K562 (cell line): Measurements from ENCODE around the gene NCAM2. TPM values are rescaled to one million over a fixed set of nuclear protein-coding genes. Genes with fewer than 3 reads are reported as not detected.

ENCODE experiments used
- ATAC-seq: fragments of 200-7000 bp; cut with Tn5 transposase; 3 replicates; pipeline ENCODE4 v1.9.1; 2020; ENCODE audit warnings: moderate library complexity
- BruUV-seq: library from RNA; stranded (reverse); fragments of 400-500 nt; replicated peaks from 2 replicates; lab custom pipeline; 2021; lab: Mats Ljungman, UMichigan
- CTCF ChIA-PET: fragments of 300-600 bp; formaldehyde crosslinking; extraction: SDS; loops from one replicate; lab custom pipeline; 2021; ENCODE audit warnings: low intra/inter-chr PET ratio; lab: Yijun Ruan, JAX
- POLR2A ChIA-PET: fragments of 300-600, 350-650 bp; sonication (Branson Sonifier 250); formaldehyde crosslinking; extraction: SDS; loops from one replicate; lab custom pipeline; 2021; ENCODE audit warnings: antibody characterized with exemption, inconsistent platforms; lab: Yijun Ruan, JAX
- DNase-seq, 4 experiments: peaks; one replicate each; pipeline versions ENCODE4 v3.0.0 to v3.0.0-alpha.2; 2011 to 2018; ENCODE audit warnings: low spot score in 3 of 4, mixed read lengths in 3 of 4; ENCODE audit errors: extremely low read depth in 1 of 4
- FAIRE-seq: peaks from 2 replicates; lab custom pipeline; 2011; peaks lifted over from hg19 to GRCh38; lab: Jason Lieb, UNC
- H2AFZ ChIP-seq: 2 replicates; pipeline ENCODE4 v1.6.0; 2011; ENCODE audit warnings: low read depth, low read length, control low read depth, inconsistent platforms
- H3K27ac ChIP-seq: fragments of 200-600 bp; 3 replicates; pipeline ENCODE4 v1.8.0; 2011; ENCODE audit warnings: low read depth, mild to moderate bottlenecking, control low read depth, inconsistent platforms, low read length, moderate library complexity, mixed read lengths; ENCODE audit errors: extremely low read depth
- H3K27me3 ChIP-seq, 2 experiments: fragments of 300-600 bp in 1 of 2; 2 replicates in 1 of 2; 3 replicates in 1 of 2; pipeline versions ENCODE4 v1.6.0 to v1.8.0; 2011; ENCODE audit warnings: inconsistent platforms in 2 of 2, low read length in 2 of 2, mild to moderate bottlenecking in 1 of 2, mixed read lengths in 1 of 2, moderate library complexity in 1 of 2; ENCODE audit not compliant: control insufficient read depth in 2 of 2, insufficient read depth in 2 of 2
- H3K36me3 ChIP-seq: fragments of 300-600 bp; 3 replicates; pipeline ENCODE4 v1.8.0; 2011; ENCODE audit warnings: mild to moderate bottlenecking, low read length, inconsistent platforms; ENCODE audit not compliant: control insufficient read depth, insufficient read depth
- H3K4me1 ChIP-seq, 2 experiments: fragments of 200-600 bp in 1 of 2; replicated peaks in 1 of 2; 2 replicates in 1 of 2; 3 replicates in 1 of 2; pipeline versions ENCODE4 v1.5.1 to v1.8.0; 2011; ENCODE audit warnings: inconsistent platforms in 2 of 2, low read length in 2 of 2, mild to moderate bottlenecking in 1 of 2, mixed read lengths in 1 of 2, moderate library complexity in 1 of 2; ENCODE audit not compliant: control insufficient read depth in 2 of 2, insufficient read depth in 2 of 2
- H3K4me2 ChIP-seq: 2 replicates; pipeline ENCODE4 v1.6.1; 2011; ENCODE audit warnings: low read length, control low read depth, inconsistent platforms, mixed read lengths; ENCODE audit not compliant: insufficient read depth
- H3K4me3 ChIP-seq: fragments of 200-600 bp; sonication (generic), shearing (Covaris generic); 2 replicates; pipeline ENCODE4 v1.5.1; 2016; ENCODE audit warnings: control low read depth, inconsistent platforms
- H3K79me2 ChIP-seq: fragments of 200-600 bp; 3 replicates; pipeline ENCODE4 v1.8.0; 2011; ENCODE audit warnings: low read length, inconsistent platforms; ENCODE audit not compliant: control insufficient read depth, insufficient read depth
- H3K9ac ChIP-seq, 2 experiments: 2 replicates each; pipeline versions ENCODE4 v1.6.0 to v1.6.1; 2011; ENCODE audit warnings: low read depth in 2 of 2, low read length in 2 of 2, control low read depth in 1 of 2, inconsistent platforms in 1 of 2, mild to moderate bottlenecking in 1 of 2, mixed read lengths in 1 of 2; ENCODE audit not compliant: insufficient read depth in 1 of 2
- H3K9me1 ChIP-seq: one replicate; pipeline ENCODE4 v1.6.0; 2011; ENCODE audit warnings: inconsistent platforms, mild to moderate bottlenecking, low read length, moderate library complexity; ENCODE audit not compliant: control insufficient read depth, insufficient read depth
- H3K9me3 ChIP-seq: replicated peaks from 2 replicates; pipeline ENCODE4 v1.5.1; 2011; ENCODE audit warnings: low read depth, low read length, inconsistent platforms; ENCODE audit not compliant: control insufficient read depth, insufficient read depth
- H4K20me1 ChIP-seq: replicated peaks from 2 replicates; pipeline ENCODE4 v1.6.1; 2011; ENCODE audit warnings: low read length, inconsistent platforms, mixed read lengths; ENCODE audit not compliant: control insufficient read depth, insufficient read depth
- NEUROD1 ChIP-seq: fragments of 150-350 bp; IDR thresholded peaks from 2 replicates; pipeline ENCODE4 v1.6.1; 2014; ENCODE audit warnings: borderline replicate concordance, low read length, low read depth; ENCODE audit not compliant: partially characterized antibody
- PCBP1 ChIP-seq: fragments of 200-400 bp; formaldehyde crosslinking; IDR thresholded peaks from 2 replicates; pipeline ENCODE4 v1.6.1; 2018; ENCODE audit warnings: mild to moderate bottlenecking, low read depth, low read length; ENCODE audit not compliant: poor library complexity, severe bottlenecking
- WGBS: fragments of 100-300 bp; shearing (Covaris generic); methylation state at CpG from one replicate; pipeline ENCODE4 v1.1.6; 2016; ENCODE audit warnings: low coverage, mixed read lengths; ENCODE audit not compliant: insufficient coverage; ENCODE audit errors: missing lambda C conversion rate; 5-methylcytosine and 5-hydroxymethylcytosine counted together
- in situ Hi-C: fragments of 300-500 bp; cut with MboI; formaldehyde crosslinking; loops from 4 replicates; pipeline ENCODE4 v1.15.0; 2018; ENCODE audit warnings: inconsistent platforms, mixed read lengths
- intact Hi-C: fragments of 100-400 bp; cut with micrococcal nuclease; formaldehyde crosslinking; loops from 2 replicates; pipeline ENCODE4 v1.14.2; 2022
- polyA plus RNA-seq, 8 experiments: library from polyadenylated mRNA; depleted of rRNA in 4 of 8; stranded (reverse) in 5 of 8; unstranded in 3 of 8; fragments of >200 nt; fragmentation: Nextera tagmentation in 2 of 8; fragmentation: Illumina TruSeq in 1 of 8; extraction: Ambion mirVana in 2 of 8; extraction: Trizol in 1 of 8; gene quantifications; 2 replicates each; pipeline versions ENCODE4 v1.2.1 to v1.2.3, GENCODE V29; 2011 to 2014; ENCODE audit warnings: inconsistent platforms in 1 of 8, missing spikeins in 1 of 8
- total RNA-seq, 7 experiments: library from RNA; depleted of rRNA in 6 of 7; stranded (reverse); fragments of >200 nt in 6 of 7; fragmentation: Illumina TruSeq in 2 of 7; extraction: Trizol in 2 of 7; gene quantifications; 2 replicates each; pipeline versions ENCODE4 v1.2.1 to v1.2.3, GENCODE V29; 2011 to 2021; ENCODE audit warnings: low replicate concordance in 1 of 7
- TF ChIP-seq, protein P1 (sequence below): fragments of 450-650 bp; formaldehyde crosslinking; IDR thresholded peaks from 2 replicates; pipeline ENCODE4 v1.4.0; 2022; ENCODE audit warnings: mild to moderate bottlenecking, moderate library complexity
- TF ChIP-seq, protein P2 (sequence below), 2 experiments: fragments of 450-650 bp; conservative IDR thresholded peaks; 2 replicates each; pipeline ENCODE4 v1.6.1; 2017; ENCODE audit warnings: mild to moderate bottlenecking in 2 of 2, moderate library complexity in 2 of 2

The NCAM2 gene
- total and polyA plus RNA-seq, 9 of the 15 experiments (the other 6 are each of a cell fraction or from before 2014, with no cell fraction given), result 14.0 to 58.2 (median 27.8) TPM

- intact Hi-C loops, result loop anchor here (5.0 kb wide), 2 partner anchors 370 to 685 kb away; no protein-coding TSS in a partner anchor
Measured at GRCh38 chr21:21002153-21002552, 3.9 kb downstream of the NCAM2 start.

More at GRCh38 chr21:21002153-21002552, 3.9 kb downstream of the NCAM2 start:
- H3K4me2 ChIP-seq, result no peak overlapping the region
- DNase-seq (no peak), FAIRE-seq (no peak), ATAC-seq (no peak)
- peaks cover 0 to 12% of the 10 kb centered on the region in 2 experiments; a peak in 3 of 5 replicates for H3K4me1 ChIP-seq
- H3K9me1 ChIP-seq, result no peaks in the 10 kb centered on the region
- no peak overlapping the region for H3K9ac ChIP-seq
- no peaks in the 10 kb centered on the region for H4K20me1 ChIP-seq
- no peak overlapping the region for H2AFZ ChIP-seq
- H3K36me3 ChIP-seq, result no peaks in the 10 kb centered on the region
- H3K27me3 ChIP-seq, result peaks cover 0 to 6% of the 10 kb centered on the region in 2 experiments; a peak in 1 of 5 replicates
- ChIA-PET POLR2A (no interaction called here), CTCF (no interaction called here)
- no peaks in the 10 kb centered on the region for H3K79me2 ChIP-seq
- no peak overlapping the region for H3K4me3 ChIP-seq
- WGBS, result 3% methylated on average over 4 of the region's 4 CpGs
- in situ Hi-C loops, result loop anchor here (10.0 to 25.0 kb wide), 4 partner anchors 103 to 1785 kb away; no protein-coding TSS in a partner anchor
- H3K27ac ChIP-seq, result no peak overlapping the region
- TF ChIP-seq, protein P1, sequence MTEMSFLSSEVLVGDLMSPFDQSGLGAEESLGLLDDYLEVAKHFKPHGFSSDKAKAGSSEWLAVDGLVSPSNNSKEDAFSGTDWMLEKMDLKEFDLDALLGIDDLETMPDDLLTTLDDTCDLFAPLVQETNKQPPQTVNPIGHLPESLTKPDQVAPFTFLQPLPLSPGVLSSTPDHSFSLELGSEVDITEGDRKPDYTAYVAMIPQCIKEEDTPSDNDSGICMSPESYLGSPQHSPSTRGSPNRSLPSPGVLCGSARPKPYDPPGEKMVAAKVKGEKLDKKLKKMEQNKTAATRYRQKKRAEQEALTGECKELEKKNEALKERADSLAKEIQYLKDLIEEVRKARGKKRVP (CRISPR knock-in tag), result no peak
- no peak for TF ChIP-seq NEUROD1
- TF ChIP-seq PCBP1, result no peak
- TF ChIP-seq, protein P2, sequence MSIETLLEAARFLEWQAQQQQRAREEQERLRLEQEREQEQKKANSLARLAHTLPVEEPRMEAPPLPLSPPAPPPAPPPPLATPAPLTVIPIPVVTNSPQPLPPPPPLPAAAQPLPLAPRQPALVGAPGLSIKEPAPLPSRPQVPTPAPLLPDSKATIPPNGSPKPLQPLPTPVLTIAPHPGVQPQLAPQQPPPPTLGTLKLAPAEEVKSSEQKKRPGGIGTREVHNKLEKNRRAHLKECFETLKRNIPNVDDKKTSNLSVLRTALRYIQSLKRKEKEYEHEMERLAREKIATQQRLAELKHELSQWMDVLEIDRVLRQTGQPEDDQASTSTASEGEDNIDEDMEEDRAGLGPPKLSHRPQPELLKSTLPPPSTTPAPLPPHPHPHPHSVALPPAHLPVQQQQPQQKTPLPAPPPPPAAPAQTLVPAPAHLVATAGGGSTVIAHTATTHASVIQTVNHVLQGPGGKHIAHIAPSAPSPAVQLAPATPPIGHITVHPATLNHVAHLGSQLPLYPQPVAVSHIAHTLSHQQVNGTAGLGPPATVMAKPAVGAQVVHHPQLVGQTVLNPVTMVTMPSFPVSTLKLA (conservative IDR thresholded peaks at IDR 0.05), result no peak
- no peaks in the 10 kb centered on the region for H3K9me3 ChIP-seq
- BruUV-seq, result no TSS peak
